GM21526 (cell line): ENCODE measurements around the gene NEDD9.
A peak's percentile ranks its signal among the peaks of the same experiment; 100 is the strongest.

Source experiments
- ATAC-seq: cut with Tn5 transposase; IDR thresholded peaks from one replicate; pipeline ENCODE4 v1.9.1; 2021; ENCODE audit warnings: moderate library complexity; ENCODE audit not compliant: unreplicated experiment, low FRiP score

Gene NEDD9

GRCh38 chr6:11236076-11236750 lies 3.7 kb upstream of the NEDD9 start:
- ATAC-seq = no peak

- no peak for ATAC-seq
These were observed 2.6 kb upstream of the NEDD9 start for GRCh38 chr6:11235062-11235461.

- ATAC-seq = no peak
These were observed 1.5 kb upstream of the NEDD9 start for GRCh38 chr6:11233673-11234573.

- peak; percentile 25 for ATAC-seq
These were observed 530 bp upstream of the NEDD9 start for GRCh38 chr6:11232770-11233626.

- no peak for ATAC-seq
These were observed 790 bp downstream of the NEDD9 start for GRCh38 chr6:11231564-11232192.

- no peak for ATAC-seq
These were observed 1.4 kb downstream of the NEDD9 start for GRCh38 chr6:11231108-11231463.

GRCh38 chr6:11230158-11231107 lies 2.0 kb downstream of the NEDD9 start:
- no peak for ATAC-seq

GRCh38 chr6:11229655-11230046 lies 2.8 kb downstream of the NEDD9 start:
- no peak for ATAC-seq

- ATAC-seq = no peak
These were observed 3.4 kb downstream of the NEDD9 start for GRCh38 chr6:11228935-11229654.

GRCh38 chr6:11227698-11228097 lies 4.8 kb downstream of the NEDD9 start:
- no peak for ATAC-seq

GRCh38 chr6:11226005-11226404 lies 6.5 kb downstream of the NEDD9 start:
- ATAC-seq = no peak

- no peak for ATAC-seq
These were observed 7.5 kb downstream of the NEDD9 start for GRCh38 chr6:11224966-11225463.

GRCh38 chr6:11224252-11224965 lies 8.1 kb downstream of the NEDD9 start:
- no peak for ATAC-seq

GRCh38 chr6:11223286-11223864 lies 9.1 kb downstream of the NEDD9 start:
- no peak for ATAC-seq

GRCh38 chr6:11222385-11223277 lies 9.8 kb downstream of the NEDD9 start:
- no peak for ATAC-seq

- ATAC-seq = no peak
These were observed 10.7 kb downstream of the NEDD9 start for GRCh38 chr6:11221623-11222384.
